Measurements from ENCODE around the gene DSTYK.

Gene DSTYK

GRCh38 chr1:205236951-205237475 lies 25.5 kb upstream of the DSTYK start:
- Histone ChIP-seq H3K9me3 (ENCODE audit: control insufficient read depth, insufficient read depth, low read depth, low read length) (no peaks in the 10 kb centered on the region), H3K4me1 (ENCODE audit: control insufficient read depth, insufficient read depth, low read length) (no peaks in the 10 kb centered on the region), H3K27ac (ENCODE audit: extremely low read depth, low read depth, low read length) (no peak overlapping the region), H3K4me3 (ENCODE audit: low read depth, low read length) (no peak overlapping the region), H3K36me3 (ENCODE audit: control insufficient read depth in 2 of 2, insufficient read depth in 1 of 2, low read length in 2 of 2) (peaks cover 0 to 4% of the 10 kb centered on the region in 2 experiments; a peak in 1 of 3 replicates)
- TF ChIP-seq SCRT2 (tag by site-specific recombination; IDR thresholded peaks at IDR 0.05) (no peak), ZNF544 (tag by site-specific recombination; IDR thresholded peaks at IDR 0.05) (no peak), ZNF155 (tag by site-specific recombination; IDR thresholded peaks at IDR 0.05) (no peak), ZBTB7A (tag by site-specific recombination; IDR thresholded peaks at IDR 0.05; ENCODE audit: low read depth) (no peak), ZNF114 (tag by site-specific recombination; IDR thresholded peaks at IDR 0.05) (no peak), ZNF623 (tag by site-specific recombination; IDR thresholded peaks at IDR 0.05) (no peak), ZNF843 (tag by site-specific recombination; IDR thresholded peaks at IDR 0.05) (no peak), ZNF324 (tag by site-specific recombination; IDR thresholded peaks at IDR 0.05) (no peak), ZNF266 (tag by site-specific recombination; IDR thresholded peaks at IDR 0.05; ENCODE audit: low read depth) (no peak), ZNF10 (tag by site-specific recombination; IDR thresholded peaks at IDR 0.05) (no peak)
- CTCF ChIA-PET: interaction anchor here (0.8 to 1.5 kb wide), 3 partner anchors 8 to 19 kb away, joined by 3 to 5 read pairs (median 3); no protein-coding TSS in a partner anchor
- POLR2A ChIA-PET: interaction anchor here (1.9 kb wide), 1 partner anchor 10 kb away, joined by 5 read pairs; the partner anchor contains the start of gene TMCC2

GRCh38 chr1:205236526-205236925 lies 25.0 kb upstream of the DSTYK start:
- H3K27ac ChIP-seq (ENCODE audit: extremely low read depth, low read depth, low read length): no peak overlapping the region
- no peaks in the 10 kb centered on the region for H3K4me1 ChIP-seq (ENCODE audit: control insufficient read depth, insufficient read depth, low read length)
- ChIA-PET POLR2A (interaction anchor here (1.9 kb wide), 1 partner anchor 9 kb away, joined by 5 read pairs; the partner anchor contains the start of gene TMCC2), CTCF (interaction anchor here (1.0 kb wide), 1 partner anchor 18 kb away, joined by 3 read pairs; no protein-coding TSS in a partner anchor)
- H3K9me3 ChIP-seq (ENCODE audit: control insufficient read depth, insufficient read depth, low read depth, low read length): no peaks in the 10 kb centered on the region
- H3K36me3 ChIP-seq (ENCODE audit: control insufficient read depth in 2 of 2, insufficient read depth in 1 of 2, low read length in 2 of 2): no peaks in the 10 kb centered on the region
- no peak overlapping the region for H3K4me3 ChIP-seq (ENCODE audit: low read depth, low read length)
- TF ChIP-seq ZNF658 (tag by site-specific recombination; IDR thresholded peaks at IDR 0.05): no peak
- TF ChIP-seq OSR2 (tag by site-specific recombination; IDR thresholded peaks at IDR 0.05): no peak
- no peak for TF ChIP-seq ZNF366 (tag by site-specific recombination; conservative IDR thresholded peaks at IDR 0.05)
- TF ChIP-seq ZEB2 (tag by site-specific recombination; IDR thresholded peaks at IDR 0.05): no peak
- TF ChIP-seq ZNF837 (tag by site-specific recombination; IDR thresholded peaks at IDR 0.05): no peak
- TF ChIP-seq ZSCAN4 (tag by site-specific recombination; IDR thresholded peaks at IDR 0.05): no peak
- no peak for TF ChIP-seq BCL6B (tag by site-specific recombination; IDR thresholded peaks at IDR 0.05)
- no peak for TF ChIP-seq ZNF26 (tag by site-specific recombination; IDR thresholded peaks at IDR 0.05)
- no peak for TF ChIP-seq ZNF169 (tag by site-specific recombination; IDR thresholded peaks at IDR 0.05)
- TF ChIP-seq ZBTB20 (tag by site-specific recombination; IDR thresholded peaks at IDR 0.05): no peak
- no peak for TF ChIP-seq ZBTB6 (tag by site-specific recombination; IDR thresholded peaks at IDR 0.05)
- no peak for TF ChIP-seq ZNF629 (tag by site-specific recombination; IDR thresholded peaks at IDR 0.05)
- no peak for TF ChIP-seq ZNF585B (tag by site-specific recombination; IDR thresholded peaks at IDR 0.05)
- no peak for TF ChIP-seq ZNF610 (tag by site-specific recombination; IDR thresholded peaks at IDR 0.05; ENCODE audit: borderline replicate concordance)
- TF ChIP-seq SP3 (tag by site-specific recombination; IDR thresholded peaks at IDR 0.05): no peak
- TF ChIP-seq ZNF157 (tag by site-specific recombination; IDR thresholded peaks at IDR 0.05): no peak
- no peak for TF ChIP-seq MEIS1 (CRISPR knock-in tag; IDR thresholded peaks at IDR 0.05; ENCODE audit: borderline replicate concordance)
- TF ChIP-seq ZNF791 (tag by site-specific recombination; IDR thresholded peaks at IDR 0.05): no peak
- no peak for TF ChIP-seq ZNF510 (tag by site-specific recombination; IDR thresholded peaks at IDR 0.05; ENCODE audit: insufficient replicate concordance)
- no peak for TF ChIP-seq ZNF18 (tag by site-specific recombination; IDR thresholded peaks at IDR 0.05)

Measured in HEK293 (cell line).